GM12873 (cell line): ENCODE results near the gene PKNOX2.

Source experiments
- TF ChIP-seq, protein P1 (sequence below): IDR thresholded peaks from 2 replicates; pipeline ENCODE4 v1.5.1; 2012; ENCODE audit warnings: low read depth, mild to moderate bottlenecking, moderate library complexity, low read length, control low read depth; ENCODE audit not compliant: insufficient read depth; ENCODE audit errors: missing control alignments

PKNOX2 gene

DNA sequence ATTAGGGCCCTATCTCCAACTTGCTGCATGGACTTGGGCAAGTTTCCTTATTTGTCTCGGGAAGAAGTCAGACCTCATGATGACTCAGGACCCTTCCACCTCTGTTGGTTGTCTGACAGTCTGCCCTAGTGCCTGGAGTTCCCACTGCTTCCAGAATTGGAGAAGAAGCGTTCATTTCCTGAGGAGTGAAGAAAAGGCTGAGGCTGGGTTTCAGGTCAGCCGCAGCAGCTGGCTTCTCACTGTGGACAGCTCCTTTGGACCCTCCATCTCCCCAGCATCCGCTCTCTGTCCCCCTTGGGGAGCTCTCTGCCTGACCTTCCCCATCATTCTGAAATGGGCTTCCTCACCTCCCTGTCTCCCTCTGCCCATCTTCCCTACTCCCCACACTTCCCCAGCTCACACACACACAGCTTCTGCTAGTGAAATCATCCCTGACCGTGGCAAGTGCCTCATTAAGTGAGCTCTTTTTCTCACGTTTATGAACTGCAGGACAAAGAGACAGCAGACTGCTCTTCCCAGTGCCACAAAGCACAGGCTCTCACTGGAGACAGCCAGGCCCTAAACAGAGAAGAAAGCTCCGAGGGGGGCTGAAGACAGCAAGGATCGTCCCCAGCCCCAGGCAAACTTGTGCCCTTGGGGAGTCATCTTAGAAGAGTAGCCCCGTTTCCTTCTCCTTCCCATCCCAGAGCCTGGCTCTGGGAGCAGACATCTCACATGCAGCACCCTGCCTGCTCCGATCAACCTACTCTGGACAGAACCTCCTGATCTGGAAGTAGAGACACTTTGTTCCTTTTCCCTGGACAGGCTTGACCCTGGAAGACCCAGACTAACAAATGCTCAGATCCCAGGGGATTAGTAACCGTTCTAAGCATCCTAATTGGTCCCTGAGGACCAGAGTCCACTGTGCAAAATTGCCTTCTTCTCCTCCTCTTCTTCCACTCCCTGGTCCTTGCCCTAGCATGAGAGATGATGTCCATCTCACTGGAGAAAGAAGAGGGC, 173.6 kb downstream of the PKNOX2 start:
- TF ChIP-seq, protein P1, sequence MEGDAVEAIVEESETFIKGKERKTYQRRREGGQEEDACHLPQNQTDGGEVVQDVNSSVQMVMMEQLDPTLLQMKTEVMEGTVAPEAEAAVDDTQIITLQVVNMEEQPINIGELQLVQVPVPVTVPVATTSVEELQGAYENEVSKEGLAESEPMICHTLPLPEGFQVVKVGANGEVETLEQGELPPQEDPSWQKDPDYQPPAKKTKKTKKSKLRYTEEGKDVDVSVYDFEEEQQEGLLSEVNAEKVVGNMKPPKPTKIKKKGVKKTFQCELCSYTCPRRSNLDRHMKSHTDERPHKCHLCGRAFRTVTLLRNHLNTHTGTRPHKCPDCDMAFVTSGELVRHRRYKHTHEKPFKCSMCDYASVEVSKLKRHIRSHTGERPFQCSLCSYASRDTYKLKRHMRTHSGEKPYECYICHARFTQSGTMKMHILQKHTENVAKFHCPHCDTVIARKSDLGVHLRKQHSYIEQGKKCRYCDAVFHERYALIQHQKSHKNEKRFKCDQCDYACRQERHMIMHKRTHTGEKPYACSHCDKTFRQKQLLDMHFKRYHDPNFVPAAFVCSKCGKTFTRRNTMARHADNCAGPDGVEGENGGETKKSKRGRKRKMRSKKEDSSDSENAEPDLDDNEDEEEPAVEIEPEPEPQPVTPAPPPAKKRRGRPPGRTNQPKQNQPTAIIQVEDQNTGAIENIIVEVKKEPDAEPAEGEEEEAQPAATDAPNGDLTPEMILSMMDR, result no peak

DNA sequence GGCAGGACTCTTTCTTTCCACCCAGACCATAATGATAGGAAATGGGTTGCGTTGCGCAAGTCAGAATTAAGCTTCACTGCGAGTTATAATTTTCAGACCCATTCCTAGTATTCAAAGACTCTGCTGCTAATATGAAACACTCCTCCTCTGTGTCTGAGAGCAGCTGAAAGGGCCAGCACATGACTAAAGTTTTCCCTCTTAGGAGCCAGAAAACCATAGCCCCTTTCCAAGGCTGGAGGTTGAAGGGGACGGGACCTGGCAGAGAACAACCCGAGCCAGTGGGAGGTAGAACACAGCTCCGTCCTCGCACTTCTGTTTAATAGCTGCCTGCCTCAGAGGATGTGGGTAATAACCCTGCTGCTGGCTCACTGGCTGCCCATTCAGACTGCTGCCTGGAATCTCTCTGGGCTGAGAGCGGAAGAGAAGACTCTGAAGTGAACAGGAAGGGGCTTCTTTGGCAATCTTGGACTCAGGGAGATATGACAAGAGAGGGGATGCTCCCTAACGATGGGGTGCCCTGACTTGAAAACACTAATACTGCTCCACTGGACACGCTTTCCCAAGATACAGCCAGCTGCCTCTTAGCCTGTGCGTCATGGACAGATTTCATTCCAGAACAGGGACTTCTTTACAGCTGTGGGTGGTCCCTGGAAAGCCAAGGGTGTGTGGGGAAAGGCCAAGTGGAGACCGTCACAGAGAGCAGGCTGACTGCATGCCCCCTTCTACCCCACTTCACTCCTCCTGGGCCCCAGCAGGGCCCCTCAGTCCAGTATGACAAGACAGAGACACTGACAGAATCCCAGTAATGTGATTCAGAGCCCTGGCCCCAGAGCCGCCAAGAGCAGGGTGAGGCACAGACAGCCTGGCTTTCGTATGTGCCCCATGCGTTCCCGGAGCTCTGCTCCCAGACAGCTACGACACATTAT, 174.6 kb downstream of the PKNOX2 start:
- TF ChIP-seq, protein P1, result no peak

DNA sequence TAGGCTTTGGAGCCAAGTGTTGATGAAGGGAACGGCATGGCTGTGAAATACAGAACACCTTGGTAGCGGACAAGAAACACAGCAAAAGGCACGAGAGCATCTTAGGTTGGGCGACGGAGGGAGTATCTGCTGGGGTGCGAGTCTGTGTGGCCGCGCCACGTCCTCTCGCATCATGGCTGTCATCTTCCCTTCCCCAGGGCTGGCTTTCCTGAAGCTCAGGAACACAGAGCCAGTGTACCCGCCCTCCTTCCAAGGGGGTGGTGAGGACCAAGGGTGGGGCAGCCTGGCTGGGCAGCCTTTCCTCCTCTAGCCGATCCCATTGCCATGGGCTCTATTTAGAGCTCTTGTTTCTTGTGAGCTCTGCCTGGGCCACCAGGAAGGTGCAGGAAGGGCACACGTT, 177.1 kb downstream of the PKNOX2 start:
- TF ChIP-seq, protein P1, result no peak

DNA sequence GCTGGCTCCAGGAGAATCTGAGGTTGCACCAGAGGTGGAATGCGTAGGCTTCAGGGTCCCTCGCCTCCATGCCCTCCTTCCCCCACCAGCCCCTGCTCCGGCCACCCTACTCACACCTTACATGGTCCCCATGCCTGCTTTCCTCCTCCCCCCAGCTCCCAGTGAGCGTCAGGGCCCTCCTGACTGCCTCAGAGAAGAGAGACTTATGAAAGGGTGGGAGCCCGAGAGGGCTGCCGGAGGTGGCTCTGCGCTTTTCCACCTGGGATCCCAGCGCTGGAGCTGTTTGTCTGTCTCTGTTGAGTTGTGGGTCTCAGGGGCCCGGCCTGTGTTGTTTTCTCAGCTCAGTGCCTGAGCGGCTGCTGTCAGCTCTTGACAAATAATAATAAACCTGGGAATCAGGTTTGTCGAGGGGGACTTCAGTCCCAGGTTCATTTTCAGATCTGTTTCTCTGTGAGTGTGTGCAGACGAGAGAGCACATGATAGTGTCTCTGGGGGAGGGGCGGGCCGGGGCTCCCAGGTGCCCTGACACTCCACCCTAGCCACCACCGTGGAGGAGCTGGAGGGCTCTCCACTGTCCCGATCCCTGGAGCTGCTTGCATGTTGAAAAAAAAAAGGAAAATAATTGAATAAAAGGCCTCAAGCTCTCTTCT, 177.9 kb downstream of the PKNOX2 start:
- TF ChIP-seq, protein P1, result no peak

DNA sequence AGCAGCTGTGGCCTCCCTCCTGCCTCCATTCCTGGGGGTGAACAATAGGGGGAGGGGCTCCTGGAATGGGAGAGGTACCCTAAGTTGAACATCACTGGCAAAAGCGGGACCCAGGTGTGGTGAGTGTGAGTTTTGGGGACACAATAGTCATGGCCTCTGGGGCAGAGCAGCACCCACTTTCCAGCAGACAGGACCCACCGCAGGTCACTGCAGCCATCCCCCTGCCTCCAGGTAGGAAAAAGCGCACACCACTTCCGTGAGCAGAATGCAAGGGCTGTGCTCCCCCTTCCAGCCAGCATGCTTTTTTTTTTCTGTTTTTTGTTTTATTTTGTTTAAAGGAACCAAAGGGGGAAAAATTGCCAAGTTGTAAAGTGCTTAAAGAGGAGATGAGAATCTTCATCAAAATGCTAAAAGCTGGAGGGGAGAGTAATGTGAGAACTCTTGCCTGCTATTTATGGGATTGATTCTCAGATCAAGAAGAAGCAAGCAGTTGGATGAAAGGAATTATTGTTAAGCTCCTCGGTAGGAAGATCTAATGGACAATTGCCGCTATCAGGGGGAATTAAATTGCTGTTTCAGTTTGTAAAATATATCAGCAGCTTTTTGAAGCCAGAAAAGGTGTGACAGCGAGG, 178.7 kb downstream of the PKNOX2 start:
- TF ChIP-seq, protein P1, result no peak

DNA sequence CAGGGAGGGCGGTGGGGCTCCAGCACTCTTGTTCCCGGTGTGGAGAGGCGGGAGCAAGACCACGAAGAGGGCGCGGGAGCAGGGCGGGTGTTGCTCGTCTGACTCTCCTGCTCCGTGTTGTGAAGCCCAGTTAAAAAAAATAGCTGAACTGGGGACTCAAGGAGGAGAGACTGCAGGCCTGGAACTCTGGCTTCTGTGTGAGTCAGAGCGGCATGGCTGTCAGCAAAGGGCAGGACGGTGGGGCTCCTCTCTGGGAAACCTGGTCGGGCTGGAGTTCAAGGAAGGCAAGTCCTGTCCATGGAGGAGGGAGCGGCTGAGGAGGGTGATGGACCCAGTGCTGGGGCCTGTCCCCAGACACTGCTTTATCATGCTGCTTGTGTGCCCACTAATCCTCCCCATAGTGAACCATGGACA, 179.2 kb downstream of the PKNOX2 start:
- TF ChIP-seq, protein P1, result no peak
